NOMO-1 (cell line): ENCODE results near the gene RSRC1.
A peak's percentile ranks its signal among the peaks of the same experiment; 100 is the strongest.
"Not testable (repeated sequence)": the region's sequence is repeated elsewhere in the genome, so short reads cannot be mapped to it uniquely, and the experiment has no call there.

Experiments
- DNase-seq, 2 experiments: peaks; one replicate each; lab custom pipeline; 2025; ENCODE audit not compliant: unreplicated experiment in 2 of 2; lab: John Stamatoyannopoulos, UW

RSRC1 gene

DNA sequence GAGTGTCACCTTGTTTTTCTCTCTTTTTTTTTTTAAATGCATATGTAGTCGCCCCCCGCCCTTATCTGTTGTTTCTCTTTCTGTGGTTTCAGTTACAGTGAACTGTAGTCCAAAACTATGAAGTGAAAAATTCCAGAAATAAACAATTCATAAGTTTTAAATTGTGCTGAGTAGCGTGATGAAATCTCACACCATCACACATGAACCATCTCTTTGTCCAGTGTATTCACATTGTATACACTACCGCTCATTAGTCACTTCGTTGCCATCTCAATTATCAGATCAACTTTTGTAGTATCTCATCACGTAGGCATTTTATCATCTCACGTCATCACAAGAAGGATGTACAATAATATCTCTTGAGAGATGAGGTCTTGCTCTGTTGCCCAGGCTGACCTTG is 398.6 kb downstream of the RSRC1 start:
- no peak for DNase-seq

DNA sequence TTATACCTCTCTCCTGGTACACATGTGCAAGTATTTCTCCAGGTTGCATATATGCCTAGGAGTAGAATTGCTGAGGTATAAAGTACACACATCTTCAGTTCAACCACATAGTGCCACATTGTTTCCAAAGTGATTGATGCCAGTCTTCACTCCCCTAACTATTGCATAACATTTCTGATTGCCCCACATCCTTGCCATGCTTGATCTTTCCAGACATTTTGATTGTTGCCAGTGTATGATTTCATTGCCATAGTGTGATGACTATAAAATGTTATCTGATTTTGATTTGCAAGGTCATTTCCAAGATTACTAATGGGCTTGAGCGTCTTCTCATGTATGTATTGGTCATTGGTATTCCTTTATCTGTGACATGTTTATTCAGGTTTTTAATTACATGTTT is 400.0 kb downstream of the RSRC1 start:
- no peak for DNase-seq

DNA sequence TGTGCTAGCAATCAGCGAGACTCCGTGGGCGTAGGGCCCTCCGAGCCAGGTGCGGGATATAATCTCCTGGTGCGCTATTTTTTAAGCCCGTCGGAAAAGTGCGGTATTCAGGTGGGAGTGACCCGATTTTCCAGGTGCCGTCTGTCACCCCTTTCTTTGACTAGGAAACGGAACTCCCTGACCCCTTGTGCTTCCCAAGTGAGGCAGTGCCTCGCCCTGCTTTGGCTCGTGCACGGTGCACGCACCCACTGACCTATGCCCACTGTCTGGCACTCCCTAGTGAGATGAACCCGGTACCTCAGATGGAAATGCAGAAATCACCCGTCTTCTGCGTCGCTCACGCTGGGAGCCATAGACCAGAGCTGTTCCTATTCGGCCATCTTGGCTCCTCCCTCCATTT is 406.8 kb downstream of the RSRC1 start:
- not testable (repeated sequence) for DNase-seq

DNA sequence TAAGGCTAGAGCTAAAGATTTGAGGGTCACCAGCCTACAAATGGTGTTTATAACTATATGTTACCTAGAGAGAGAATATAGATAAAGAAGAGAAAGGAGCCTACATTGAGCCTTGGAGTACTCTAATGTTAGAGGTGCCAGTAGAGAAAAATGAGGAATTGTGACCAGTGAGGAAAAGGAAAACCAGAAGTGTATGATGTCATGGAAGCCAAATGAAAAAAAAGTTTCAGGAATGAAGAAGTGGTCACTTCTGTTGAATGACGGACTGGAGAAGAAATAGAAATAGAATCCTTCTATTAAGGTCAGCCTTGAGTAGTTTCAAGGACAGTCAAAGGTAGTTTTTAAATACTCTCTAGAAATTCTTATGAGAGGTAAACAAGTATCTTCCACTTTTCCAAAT is 409.9 kb downstream of the RSRC1 start:
- no peak for DNase-seq

DNA sequence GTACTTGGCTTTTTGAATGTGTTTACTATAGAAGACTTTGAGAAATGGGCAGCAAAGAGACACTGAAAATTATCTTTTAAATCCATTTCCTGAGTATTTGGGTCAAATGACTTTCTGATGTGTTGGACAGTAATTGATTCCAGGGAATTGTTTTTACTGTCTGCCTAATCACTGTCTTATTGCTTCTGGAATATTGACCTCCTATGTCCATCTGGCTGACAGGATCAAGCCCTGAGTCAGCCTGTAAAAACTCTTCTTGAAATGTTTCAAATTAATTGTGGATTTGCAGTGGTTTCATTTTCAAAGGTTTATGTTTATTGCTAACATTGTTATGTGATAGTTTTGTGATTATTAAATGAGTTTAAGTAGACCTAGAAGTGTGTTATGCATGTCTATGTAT is 410.5 kb downstream of the RSRC1 start:
- no peak for DNase-seq

DNA sequence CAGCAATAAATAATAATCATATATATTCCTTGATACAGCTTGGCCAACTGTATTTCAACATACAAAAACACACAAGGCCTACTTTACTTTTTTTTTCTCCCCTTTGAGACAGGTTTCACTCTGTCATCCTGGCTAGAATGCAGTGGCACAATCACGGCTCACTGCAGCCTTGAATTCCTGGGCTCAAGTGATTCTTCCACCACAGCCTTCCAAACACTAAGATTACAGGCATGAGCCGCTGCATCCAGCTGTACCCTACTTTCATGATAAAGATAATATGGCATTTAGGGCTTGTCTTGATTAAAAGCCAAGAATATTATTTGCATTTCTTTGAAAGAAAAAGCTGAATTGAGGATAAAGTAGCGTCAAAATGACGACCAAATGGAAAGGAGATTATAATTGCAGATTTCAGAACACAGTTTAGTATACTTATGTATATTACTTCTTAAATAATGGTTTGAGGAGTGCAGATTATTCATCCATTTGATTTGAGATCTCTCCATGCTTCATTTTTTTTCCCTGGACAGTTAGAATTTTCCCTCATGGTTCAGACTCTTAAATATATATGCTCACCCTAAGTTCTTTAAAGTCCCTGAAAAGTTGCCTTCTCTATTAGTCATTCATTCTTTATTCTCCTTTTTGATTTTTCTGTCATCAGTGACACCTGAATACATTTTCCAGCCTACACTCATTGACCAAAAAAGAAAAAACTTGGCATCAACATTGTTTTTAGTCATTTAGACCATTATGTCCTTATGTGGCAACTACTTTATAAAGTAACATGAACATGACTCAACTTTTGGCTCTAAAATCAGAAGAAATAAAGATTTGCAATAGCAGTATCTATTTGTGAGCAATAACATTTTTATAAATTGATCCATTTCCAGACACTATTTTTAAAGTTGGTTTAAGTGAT is 412.6 kb downstream of the RSRC1 start:
- no peak for DNase-seq

DNA sequence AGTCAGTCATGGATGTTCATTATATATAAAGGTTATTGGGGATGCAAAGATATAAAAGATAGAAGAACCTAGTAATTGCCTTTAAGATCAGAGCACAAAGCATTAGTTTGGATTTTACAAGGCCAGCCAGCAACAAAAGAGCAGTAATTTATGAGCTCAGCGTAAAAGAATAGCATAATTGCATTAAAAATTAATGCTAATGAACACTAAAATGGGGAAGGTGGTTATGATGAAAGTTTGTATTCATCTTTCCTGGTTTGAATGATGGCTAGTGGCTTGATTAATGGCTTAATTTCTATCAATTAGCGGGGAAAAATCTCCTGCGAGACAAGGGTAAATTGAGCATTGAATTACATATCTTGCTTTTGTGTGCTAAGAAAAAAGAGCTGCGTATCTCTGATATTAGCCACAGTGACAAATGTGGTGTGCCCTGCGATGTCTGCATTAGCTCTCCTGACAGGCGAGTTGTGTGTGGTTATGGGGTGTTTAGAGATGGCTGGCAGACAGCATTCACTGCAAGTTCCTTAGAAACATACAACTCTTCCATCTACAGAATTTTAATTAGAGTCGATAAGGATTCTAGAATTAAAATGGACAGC is 418.3 kb downstream of the RSRC1 start:
- DNase-seq: no peak

DNA sequence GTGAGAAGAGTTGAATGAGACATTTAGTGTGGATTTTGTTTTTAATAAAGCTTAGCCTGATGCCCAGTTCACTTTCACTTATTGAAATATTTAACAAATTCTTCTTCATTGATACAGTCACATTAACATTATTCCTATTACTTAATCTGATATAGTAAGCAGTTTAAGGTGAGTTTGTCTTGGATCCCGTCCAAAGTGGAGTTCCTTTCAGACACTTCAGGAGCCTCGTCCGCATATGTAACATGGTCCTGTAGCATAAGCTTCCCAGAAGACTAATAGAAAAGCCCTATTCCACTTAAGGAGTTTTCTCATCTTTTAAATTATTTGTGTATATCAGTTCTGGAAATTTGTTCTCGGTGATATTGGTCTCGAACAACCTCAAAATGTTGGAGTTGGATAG is 421.4 kb downstream of the RSRC1 start:
- no peak for DNase-seq

DNA sequence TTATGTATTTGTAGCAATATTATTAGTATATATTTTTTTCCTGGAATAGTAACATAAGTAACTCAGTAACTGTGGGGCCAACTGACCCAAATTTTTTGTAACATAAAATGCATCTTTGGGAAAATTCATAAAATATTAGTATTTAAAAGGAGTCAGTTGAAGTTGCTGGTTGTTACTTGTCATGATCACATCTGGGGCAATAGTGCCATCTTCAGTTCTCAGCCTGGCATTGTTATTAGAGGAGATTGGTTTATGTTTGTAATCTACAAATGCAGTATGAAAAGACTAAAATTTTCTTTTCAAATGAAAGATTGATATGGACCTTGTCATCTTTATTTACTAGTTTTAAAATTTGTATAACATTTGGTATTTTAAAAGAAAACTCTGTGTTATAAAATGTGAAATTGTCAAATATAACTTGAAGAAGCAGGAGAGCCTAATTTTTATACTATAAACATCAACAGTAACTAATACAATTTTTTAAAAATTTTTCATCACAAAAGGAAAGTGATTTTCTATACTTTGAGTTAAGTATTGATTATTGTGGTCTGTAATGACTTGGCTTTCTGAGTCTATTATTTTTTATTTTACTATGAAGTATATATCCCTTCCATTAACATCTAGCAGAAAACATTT is 422.3 kb downstream of the RSRC1 start:
- peak; percentile 1 to 46 for DNase-seq

DNA sequence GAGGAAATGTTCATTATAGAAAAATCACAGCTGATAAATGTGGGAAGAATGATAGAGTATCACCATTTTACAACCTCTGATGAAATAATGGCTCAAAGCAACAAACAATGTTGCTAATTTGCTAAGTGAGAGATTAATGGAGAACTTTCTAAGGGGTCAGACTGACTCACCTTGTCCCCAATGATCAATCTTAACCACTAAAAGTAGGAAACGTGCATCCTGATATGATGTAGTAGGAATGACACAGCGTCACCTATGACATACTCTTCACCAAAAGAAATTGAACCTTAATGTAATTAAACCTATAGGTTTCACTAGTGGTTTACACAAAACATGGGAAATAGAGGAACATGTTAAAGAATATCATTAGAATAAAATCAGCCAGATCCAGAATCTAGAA is 426.0 kb downstream of the RSRC1 start:
- no peak for DNase-seq

DNA sequence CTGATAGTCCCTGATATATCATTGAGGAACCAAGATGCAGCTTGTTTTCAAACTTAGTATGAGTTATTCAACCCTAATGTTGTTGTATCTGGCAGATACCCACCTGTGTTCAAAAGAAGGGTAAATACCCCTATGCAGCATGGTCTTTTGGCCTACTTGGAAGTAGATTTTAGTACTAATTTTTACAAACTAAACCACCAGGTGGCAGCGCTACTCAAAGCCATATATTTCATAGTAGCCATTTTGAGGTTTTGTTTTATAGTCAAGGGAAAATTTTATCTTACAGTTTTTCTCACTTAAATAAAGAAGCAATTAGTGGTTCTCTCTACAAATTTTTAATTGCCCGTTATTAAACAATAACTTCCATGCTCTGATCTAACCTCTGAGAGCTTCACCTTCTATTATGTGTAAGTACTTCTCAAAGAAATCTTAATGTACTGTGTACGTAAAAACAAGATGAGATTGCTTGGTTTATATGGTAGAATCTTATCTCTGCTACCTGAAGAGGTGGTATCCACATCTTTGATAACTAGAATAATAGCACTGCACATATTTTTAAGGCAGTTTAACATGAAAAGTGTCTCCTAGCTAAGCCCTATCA is 429.6 kb downstream of the RSRC1 start:
- DNase-seq: peak; percentile 8 to 68

DNA sequence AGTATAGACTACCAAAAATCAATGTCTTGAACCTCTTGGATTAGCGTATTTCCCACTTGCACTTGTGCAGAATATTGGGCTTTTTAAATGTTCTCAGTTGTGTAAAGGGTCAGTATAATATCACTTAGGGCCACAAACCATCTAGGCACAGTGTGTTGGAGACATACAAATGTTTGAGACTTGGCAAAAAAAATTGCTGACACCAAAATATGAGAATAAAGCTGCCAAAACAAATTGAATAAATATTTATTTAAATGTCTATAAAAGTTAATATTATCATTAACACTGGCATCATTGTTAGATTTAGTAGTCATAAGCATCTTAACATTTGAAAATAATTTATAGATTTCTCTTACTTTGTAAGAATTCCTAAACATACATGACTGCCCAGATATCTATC is 430.2 kb downstream of the RSRC1 start:
- DNase-seq: no peak

DNA sequence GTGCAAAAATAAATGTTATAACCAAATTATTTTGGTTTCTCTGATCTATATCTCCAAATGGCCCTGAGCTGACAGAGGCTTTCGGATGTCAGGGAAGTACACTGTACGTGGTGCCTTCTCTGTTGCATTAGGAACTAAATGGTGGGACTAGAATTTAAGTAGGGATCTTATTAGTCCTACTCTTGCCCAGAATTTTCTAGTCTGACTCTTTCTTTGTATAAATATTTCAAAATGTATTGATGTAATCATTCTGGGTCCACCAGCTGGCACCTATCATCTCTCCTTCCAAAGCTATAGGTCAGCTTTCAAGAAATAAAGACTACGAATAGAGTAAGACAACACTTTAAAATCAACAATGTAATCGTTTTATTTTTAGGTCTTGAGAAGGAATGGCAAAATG is 438.8 kb downstream of the RSRC1 start:
- DNase-seq: no peak

DNA sequence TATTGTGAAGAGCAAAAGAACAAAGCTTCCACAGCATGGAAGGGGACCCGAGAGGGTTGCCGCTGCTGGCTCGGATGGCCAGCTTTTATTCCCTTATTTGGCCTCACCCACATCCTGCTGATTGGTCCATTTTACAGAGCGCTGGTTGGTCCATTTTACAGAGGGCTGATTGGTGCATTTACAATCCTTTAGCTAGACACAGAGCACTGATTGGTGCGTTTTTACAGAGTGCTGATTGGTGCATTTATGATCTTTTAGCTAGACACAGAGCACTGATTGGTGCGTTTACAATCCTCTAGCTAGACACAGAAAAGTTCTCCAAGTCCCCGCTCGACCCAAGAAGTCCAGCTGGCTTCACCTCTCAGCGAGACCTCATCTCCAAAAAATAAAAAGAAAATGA is 440.0 kb downstream of the RSRC1 start:
- DNase-seq: not testable (repeated sequence)

DNA sequence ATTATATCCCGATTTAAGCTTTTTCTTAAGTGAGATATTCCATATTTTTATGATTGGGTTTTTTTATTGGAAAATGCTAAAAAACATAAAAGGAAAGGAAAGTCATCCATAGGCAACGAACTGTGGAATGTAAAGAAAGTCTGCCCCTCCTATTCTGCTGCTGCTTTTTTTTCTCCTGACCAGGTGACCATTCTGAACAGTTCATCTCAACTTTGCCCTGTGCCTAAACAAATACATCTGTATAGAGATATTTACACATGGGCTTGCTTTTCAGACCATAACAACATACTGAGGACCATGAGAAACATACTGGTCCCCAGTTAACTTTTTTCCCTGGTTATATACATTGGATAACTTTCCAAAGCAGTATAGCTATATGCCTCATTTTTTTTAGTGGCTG is 442.2 kb downstream of the RSRC1 start:
- no peak for DNase-seq

DNA sequence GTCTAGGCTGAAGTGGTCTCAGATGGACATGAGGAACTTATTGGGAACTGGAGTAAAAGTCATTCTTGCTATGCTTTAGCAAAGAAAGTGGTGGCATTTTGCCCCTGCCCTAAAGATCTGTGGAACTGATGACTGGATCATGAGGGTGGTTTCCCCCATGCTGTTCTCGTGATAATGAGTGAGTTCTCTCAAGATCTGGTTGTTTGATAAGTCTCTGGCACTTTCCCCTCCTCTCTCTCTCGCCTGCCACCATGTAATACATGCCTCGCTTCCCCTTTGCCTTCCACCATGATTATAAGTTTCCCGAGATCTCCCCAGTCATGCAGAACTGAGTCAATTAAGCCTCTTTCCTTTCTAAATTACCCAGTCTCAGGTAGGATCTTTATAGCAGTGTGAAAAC is 449.6 kb downstream of the RSRC1 start:
- DNase-seq: no peak

DNA sequence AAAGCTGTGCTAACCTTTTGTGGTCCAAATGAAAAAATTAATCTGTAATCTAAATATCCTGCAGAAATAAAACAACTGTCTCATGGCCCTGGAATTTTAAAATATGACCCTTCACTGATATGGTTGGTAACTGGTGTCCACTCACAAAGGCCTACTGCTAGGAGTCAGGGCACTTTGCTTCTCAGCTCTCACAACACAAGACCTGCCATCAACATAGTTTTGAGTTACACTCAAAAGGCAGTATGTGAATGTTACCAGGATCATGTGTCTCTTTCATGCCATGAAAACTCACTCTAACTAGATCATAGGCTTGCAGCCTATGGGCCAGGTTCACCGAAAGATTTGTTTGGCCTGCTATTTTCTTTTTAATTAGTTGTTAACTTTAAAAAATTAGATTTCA is 451.1 kb downstream of the RSRC1 start:
- no peak for DNase-seq

DNA sequence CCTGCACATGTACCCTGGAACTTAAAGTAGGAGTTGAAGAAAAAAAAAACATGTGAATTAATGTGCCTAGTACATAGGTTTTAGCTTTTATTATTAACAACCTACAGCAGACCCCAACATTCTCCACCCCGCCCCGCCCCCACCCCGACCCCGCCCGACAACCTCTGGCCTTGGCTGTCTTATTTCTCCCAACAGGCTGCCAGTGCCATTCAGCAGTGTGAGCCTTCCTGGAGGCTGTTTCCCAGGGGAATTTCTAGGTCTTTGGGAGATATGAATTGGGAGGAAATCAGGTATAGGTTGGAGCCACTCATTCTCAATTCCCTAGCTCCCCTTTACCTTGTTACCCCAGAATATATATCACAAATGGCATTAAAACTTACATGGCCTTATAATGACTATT is 452.8 kb downstream of the RSRC1 start:
- no peak for DNase-seq

DNA sequence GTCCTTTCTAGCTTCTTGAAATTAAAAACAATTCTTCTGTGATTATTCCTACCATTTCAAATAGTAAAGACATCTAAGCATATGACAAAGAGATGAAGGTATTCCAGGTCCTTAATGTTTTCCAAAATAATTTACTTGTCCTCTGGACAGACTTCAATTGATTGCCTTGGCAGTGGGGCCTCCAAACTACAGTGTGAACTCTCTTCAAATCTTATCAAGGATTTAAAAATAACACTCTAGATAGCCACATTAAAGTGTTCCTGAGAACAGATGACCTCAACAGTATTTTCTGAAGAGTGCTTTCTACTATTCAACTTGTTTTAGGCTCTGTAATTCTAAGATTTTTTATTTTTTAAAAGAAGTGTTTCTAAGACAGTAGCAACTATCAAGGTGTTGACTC is 453.2 kb downstream of the RSRC1 start:
- no peak for DNase-seq

DNA sequence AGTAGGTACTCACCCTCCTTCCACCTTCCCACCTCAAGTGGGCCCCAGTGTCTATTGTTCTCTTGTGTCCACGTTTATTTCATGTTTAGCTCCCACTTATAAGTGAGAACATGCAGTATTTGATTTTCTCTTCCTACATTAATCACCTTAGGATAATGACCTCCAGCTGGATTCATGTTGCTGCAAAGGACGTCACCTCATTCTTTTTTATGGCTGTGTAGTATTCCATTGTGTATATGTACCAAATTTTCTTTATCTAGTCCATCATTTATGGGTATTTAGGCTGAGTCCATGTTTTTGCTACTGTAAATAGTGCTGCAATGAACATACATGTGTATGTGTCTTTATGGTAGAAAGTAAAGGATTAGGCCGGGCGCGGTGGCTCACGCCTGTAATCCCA is 455.2 kb downstream of the RSRC1 start:
- no peak for DNase-seq

DNA sequence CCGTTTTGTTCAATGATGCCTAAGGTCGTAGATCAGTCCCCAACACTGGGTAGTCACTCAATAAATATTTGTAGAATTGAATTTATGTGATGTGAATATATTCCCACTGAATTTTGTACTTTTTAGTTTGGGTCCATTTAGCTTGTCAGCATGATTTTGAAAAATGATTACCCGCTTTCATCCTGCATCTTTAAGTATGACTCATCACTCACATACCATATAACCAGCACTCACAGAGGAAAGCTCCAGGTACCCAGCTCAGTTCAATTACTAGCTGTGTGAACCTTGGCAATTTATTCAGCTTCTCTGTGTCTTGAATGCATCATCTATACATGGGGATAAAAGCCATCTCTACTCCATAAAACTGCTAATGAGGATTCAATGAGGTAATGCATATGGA is 458.9 kb downstream of the RSRC1 start:
- DNase-seq: no peak

DNA sequence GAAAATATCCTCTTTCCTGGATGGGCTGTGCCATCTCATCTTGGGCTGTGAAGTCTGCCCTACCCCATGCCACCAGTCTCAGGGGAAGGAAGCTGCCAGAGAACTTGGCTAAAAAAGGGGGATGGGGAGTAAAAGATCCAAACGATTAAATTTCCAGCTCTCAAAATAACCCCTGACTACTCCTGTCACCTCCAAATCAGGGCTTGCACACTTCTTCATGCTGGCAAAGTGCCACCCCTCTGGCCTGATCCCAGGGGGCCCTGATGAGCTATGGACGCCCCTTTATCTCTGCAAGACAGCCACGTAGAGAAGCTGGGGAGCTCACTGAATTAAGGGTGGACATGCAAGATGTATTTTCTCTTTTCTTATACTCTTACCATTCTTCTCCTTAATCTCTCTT is 459.9 kb downstream of the RSRC1 start:
- no peak for DNase-seq
